GM19468 (cell line): Measurements from ENCODE around the gene EEFSEC.

Source experiments
- ATAC-seq: cut with Tn5 transposase; IDR thresholded peaks from one replicate; pipeline ENCODE4 v1.9.1; 2021; ENCODE audit warnings: mild to moderate bottlenecking, moderate library complexity, moderate number of reproducible peaks; ENCODE audit not compliant: unreplicated experiment; ENCODE audit errors: extremely low read depth

Gene EEFSEC

GRCh38 chr3:128179484-128179819 is 26.2 kb downstream of the EEFSEC start:
- ATAC-seq, result no peak

GRCh38 chr3:128180436-128180835 is 27.2 kb downstream of the EEFSEC start:
- no peak for ATAC-seq

DNA sequence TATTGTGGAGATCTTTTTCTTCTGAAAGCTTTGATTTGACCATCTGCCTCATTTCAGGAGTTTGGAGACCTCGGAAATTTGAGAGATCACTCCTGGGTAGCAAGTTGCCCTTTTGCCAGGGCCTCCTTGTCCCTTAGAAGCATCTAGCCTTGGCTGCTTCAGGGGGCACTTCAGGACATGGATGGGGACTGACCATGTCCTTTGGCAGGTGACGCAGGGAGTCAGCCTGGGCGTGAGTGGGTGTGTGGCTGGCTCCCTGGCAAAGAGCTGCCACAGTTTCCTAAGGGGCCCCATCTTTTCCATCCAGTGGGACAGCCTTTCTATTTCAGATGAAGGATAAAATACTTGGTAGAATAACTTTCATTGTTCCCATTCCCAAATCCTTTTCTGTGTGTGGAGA is 27.6 kb downstream of the EEFSEC start:
- ATAC-seq, result no peak

DNA sequence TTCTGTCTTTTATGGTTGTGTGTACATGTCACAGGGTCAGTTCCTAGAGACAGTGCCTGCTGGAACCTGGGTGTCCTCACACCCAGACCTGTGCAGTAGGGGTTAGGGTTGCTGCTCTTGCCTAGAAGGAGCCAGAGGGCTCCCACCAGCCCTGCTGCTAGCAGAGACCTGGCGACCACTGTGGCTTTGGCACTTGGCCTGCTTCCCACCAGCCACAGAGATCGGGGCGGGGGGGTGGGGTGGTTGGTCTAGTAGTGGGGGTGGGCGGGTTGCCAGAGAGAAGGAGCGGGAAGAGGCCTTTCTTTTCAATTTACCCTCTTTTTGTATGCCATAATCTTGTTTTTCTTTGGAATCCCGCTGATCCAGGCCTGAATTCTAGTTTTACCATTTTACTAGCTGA is 29.4 kb downstream of the EEFSEC start:
- no peak for ATAC-seq

- no peak for ATAC-seq
Measured at GRCh38 chr3:128185630-128186447, 32.6 kb downstream of the EEFSEC start.

DNA sequence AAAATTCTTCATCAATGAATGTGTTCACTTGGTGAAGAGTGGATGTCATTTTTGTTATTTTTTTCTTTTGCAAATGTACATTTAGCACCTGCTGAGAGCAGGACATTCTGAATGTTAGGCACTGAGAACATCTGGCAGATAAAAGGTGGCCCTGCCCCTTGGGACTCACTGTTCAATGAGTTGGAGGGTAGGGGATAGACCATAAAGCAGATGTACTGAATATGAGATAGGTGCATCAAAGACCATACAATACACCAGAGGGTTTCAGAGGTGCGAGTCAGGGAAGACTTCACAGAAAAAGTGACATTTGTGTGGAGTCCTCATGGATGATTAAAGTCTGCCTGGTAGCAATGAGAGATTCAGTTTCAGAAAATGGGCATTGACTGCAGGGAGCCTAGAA is 34.2 kb downstream of the EEFSEC start:
- ATAC-seq, result no peak

GRCh38 chr3:128188326-128188725 is 35.0 kb downstream of the EEFSEC start:
- ATAC-seq, result no peak

- ATAC-seq, result no peak
Measured at GRCh38 chr3:128188956-128189355, 35.7 kb downstream of the EEFSEC start.

- no peak for ATAC-seq
Measured at GRCh38 chr3:128190501-128190900, 37.2 kb downstream of the EEFSEC start.

GRCh38 chr3:128192131-128192530 is 38.9 kb downstream of the EEFSEC start:
- ATAC-seq, result no peak

DNA sequence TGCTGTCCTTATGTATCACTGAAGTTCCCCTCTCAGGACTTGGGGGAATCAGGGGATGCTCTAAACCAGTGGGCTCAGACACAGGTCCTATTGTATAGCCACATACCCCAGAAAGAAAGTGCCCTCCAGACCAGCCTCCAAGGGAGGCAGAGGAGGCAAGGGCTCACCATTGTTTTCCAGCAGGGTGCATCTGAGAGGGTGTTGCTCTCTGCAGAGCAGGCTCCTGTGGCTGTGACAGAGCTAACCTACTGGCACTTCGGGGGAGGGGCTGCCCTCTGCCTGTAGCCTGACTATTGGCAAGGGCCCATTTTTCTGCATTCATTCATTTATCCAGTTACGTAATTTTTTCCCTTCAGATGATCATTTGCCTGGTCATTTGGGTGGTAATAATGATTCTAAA is 39.9 kb downstream of the EEFSEC start:
- no peak for ATAC-seq

DNA sequence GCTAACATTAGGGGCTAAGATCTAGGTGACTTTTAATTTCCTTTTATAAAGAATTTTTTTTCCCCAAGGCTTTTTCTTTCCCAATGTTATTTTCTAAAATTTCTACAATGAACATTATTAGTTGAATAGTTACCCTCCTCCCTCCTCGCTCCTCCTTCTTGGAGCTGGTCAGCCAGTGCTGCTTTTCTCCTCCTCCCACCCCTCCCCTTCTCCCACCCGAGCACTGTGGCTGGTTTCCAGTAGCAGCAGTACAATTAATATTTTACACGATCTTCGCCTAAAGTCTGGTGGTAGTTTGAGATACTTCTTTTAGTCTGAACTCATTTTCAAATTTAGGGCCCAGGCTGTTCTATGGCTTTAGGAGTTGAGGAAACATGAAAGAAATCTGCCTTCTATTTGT is 41.6 kb downstream of the EEFSEC start:
- ATAC-seq, result no peak

GRCh38 chr3:128195369-128195768 is 42.1 kb downstream of the EEFSEC start:
- ATAC-seq, result no peak

GRCh38 chr3:128195802-128196201 is 42.5 kb downstream of the EEFSEC start:
- no peak for ATAC-seq

DNA sequence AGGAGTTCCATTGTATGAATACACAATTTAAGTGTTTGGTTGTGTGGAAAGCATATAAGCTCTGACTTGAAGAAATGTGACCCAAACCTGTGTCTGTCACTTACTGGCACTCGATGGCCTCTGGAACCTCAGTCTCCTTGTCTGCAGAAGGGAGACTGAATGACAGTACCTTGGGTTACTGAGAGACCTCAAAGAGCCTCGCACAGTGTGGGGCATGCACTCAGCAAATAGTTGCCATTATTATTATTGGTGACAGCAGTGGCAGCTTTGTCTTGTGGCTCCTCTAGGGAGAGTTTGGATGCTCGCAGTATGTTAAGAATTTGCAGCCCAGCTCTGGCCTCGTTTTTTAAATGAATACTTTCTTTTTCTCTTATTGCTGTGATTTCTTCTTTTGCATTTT is 43.4 kb downstream of the EEFSEC start:
- ATAC-seq, result no peak

- ATAC-seq, result no peak
Measured at GRCh38 chr3:128197855-128198254, 44.6 kb downstream of the EEFSEC start.

DNA sequence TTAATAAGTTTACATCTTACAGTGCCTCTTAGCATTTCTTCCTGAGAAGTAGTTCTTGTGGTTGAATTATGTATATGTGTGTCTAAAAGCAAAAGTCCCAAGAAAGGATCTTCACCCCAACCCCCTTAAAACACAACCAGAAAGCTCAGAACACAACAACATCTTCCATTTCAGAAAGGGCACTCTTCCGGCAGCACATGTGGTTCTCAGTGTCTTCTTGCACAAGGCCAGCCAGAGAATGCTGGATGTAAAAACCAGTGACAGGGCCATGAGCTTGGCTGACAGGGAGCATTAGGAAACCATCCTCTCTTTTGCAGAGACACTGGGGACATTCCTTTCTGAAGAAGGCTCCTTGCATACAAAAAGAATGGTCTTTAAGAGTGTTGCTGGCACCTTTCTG is 45.0 kb downstream of the EEFSEC start:
- ATAC-seq, result no peak

GRCh38 chr3:128199110-128199509 is 45.8 kb downstream of the EEFSEC start:
- no peak for ATAC-seq

DNA sequence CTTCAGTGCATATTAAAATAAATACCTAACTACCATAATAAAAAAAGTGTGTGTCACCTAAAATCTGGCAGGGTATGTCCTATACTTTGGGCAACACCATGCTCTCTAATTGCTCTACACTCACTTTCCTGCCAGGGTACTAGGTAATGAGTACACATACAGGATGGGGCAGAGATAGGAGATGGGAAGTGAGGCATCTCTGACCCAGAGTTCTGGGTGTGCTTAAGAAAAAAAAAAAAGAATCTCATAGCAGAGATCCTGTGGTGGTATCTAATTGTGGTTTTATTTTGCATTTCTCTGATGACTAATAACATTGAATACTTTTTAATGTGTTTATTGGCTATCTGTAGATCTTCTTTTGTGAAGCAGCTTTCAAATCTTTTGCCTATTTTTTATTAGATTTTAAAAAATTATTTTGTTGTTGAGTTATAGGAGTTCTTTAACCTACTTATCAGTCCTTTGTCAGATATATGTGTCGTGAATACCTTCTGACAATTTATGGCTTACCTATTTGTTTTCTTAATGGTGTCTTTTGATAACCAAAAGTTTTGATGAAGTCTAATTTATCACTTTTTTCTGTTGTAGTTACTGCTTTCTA is 48.0 kb downstream of the EEFSEC start:
- no peak for ATAC-seq

- ATAC-seq, result no peak
Measured at GRCh38 chr3:128203169-128203568, 49.9 kb downstream of the EEFSEC start.

GRCh38 chr3:128205558-128206145 is 52.4 kb downstream of the EEFSEC start:
- ATAC-seq, result no peak

DNA sequence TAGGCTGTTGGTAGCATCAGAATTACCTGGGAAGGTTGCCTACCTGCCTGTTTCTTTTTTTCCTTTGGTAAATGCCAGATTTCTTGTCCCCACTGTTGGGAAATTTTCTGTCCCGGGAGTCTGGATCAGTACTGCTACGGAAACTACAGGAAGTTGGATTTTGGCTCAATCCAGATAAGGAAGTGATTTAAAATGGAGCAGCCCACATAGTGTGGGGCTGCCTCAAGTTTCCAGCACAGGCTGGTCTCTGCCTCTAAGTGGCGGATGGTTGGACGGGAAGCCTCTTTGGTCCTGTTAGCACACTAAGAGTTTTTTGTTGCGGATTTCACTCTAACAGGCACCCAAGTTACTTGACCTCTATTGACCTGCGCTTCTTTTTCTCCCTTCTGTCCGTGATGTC is 54.7 kb downstream of the EEFSEC start:
- ATAC-seq, result no peak
